ENCODE results near the gene PDZD2. TPM values are rescaled to one million over a fixed set of nuclear protein-coding genes. Genes with fewer than 3 reads are reported as not detected.
A peak's percentile ranks its signal among the peaks of the same experiment; 100 is the strongest.

Gene PDZD2
- total RNA-seq, 2 donors from 2014 or later = 4.5 to 15.7 TPM

GRCh38 chr5:31990701-31991110 is 351.8 kb downstream of the PDZD2 start:
- Histone ChIP-seq H3K4me3 (no peak overlapping the region), H3K27me3 (replicated peaks; ENCODE audit: insufficient read depth) (no peaks in the 10 kb centered on the region), H3K27ac (no peak overlapping the region), H3K9me3 (no peaks in the 10 kb centered on the region), H3K36me3 (no peaks in the 10 kb centered on the region), H3K4me1 (ENCODE audit: control insufficient read depth in 1 of 2, low read depth in 2 of 2) (peaks cover 2 to 23% of the 10 kb centered on the region in 2 donors)
- DNase-seq (ENCODE audit: low spot score) (no peak), ATAC-seq (ENCODE audit: insufficient number of reproducible peaks, low FRiP score, low read depth) (no peak)
- TF ChIP-seq CTCF (IDR thresholded peaks at IDR 0.05) = no peak

GRCh38 chr5:31992377-31992776 is 353.4 kb downstream of the PDZD2 start:
- DNase-seq (ENCODE audit: low spot score) (no peak), ATAC-seq (ENCODE audit: insufficient number of reproducible peaks, low FRiP score, low read depth) (no peak)
- Histone ChIP-seq H3K36me3 (no peaks in the 10 kb centered on the region), H3K9me3 (no peaks in the 10 kb centered on the region), H3K27ac (no peak overlapping the region), H3K27me3 (replicated peaks; ENCODE audit: insufficient read depth) (no peaks in the 10 kb centered on the region), H3K4me3 (no peak overlapping the region), H3K4me1 (ENCODE audit: control insufficient read depth in 1 of 2, low read depth in 2 of 2) (peaks cover 2 to 23% of the 10 kb centered on the region in 2 donors)
- no peak for TF ChIP-seq CTCF (IDR thresholded peaks at IDR 0.05)

- no peak for TF ChIP-seq CTCF (IDR thresholded peaks at IDR 0.05)
Measured at GRCh38 chr5:31993165-31993961, 354.4 kb downstream of the PDZD2 start.

GRCh38 chr5:31995006-31995405 is 356.1 kb downstream of the PDZD2 start:
- no peak for DNase-seq (ENCODE audit: low spot score)
- no peak overlapping the region for H3K4me3 ChIP-seq
- H3K27ac ChIP-seq = no peak overlapping the region
- TF ChIP-seq CTCF (IDR thresholded peaks at IDR 0.05) = no peak
- no peak for ATAC-seq (ENCODE audit: insufficient number of reproducible peaks, low FRiP score, low read depth)
- peaks cover 2 to 12% of the 10 kb centered on the region in 2 donors for H3K4me1 ChIP-seq (ENCODE audit: control insufficient read depth in 1 of 2, low read depth in 2 of 2)
- no peaks in the 10 kb centered on the region for H3K36me3 ChIP-seq
- H3K27me3 ChIP-seq (replicated peaks; ENCODE audit: insufficient read depth) = no peaks in the 10 kb centered on the region
- H3K9me3 ChIP-seq = no peaks in the 10 kb centered on the region

More at GRCh38 chr5:31993165-31993961, 354.4 kb downstream of the PDZD2 start:
- Histone ChIP-seq H3K27ac (peak overlapping the region in 1 of 2 donors; percentile 10), H3K36me3 (no peaks in the 10 kb centered on the region), H3K4me1 (ENCODE audit: control insufficient read depth in 1 of 2, low read depth in 2 of 2) (peaks cover 2 to 20% of the 10 kb centered on the region in 2 donors), H3K27me3 (replicated peaks; ENCODE audit: insufficient read depth) (no peaks in the 10 kb centered on the region), H3K4me3 (peak overlapping the region; percentile 16), H3K9me3 (no peaks in the 10 kb centered on the region)
- DNase-seq (ENCODE audit: low spot score) = no peak
- no peak for ATAC-seq (ENCODE audit: insufficient number of reproducible peaks, low FRiP score, low read depth)

GRCh38 chr5:31995714-31996113 is 356.8 kb downstream of the PDZD2 start:
- ATAC-seq (ENCODE audit: insufficient number of reproducible peaks, low FRiP score, low read depth) (no peak), DNase-seq (ENCODE audit: low spot score) (no peak)

More at GRCh38 chr5:31995714-31996113, 356.8 kb downstream of the PDZD2 start:
- Histone ChIP-seq H3K9me3 (no peaks in the 10 kb centered on the region), H3K4me1 (ENCODE audit: control insufficient read depth in 1 of 2, low read depth in 2 of 2) (peaks cover 2 to 11% of the 10 kb centered on the region in 2 donors), H3K4me3 (no peak overlapping the region), H3K27ac (no peak overlapping the region), H3K36me3 (no peaks in the 10 kb centered on the region), H3K27me3 (replicated peaks; ENCODE audit: insufficient read depth) (no peaks in the 10 kb centered on the region)
- no peak for TF ChIP-seq CTCF (IDR thresholded peaks at IDR 0.05)
